Body of pancreas (tissue), 4 donors: Measurements from ENCODE around the gene APOH. TPM values are rescaled to one million over a fixed set of nuclear protein-coding genes. Genes with fewer than 3 reads are reported as not detected.

Experiments
- ATAC-seq: fragments of 150-250 bp; one replicate; pipeline ENCODE4 v1.9.1; 2016
- DNase-seq, 4 donors: peaks; one replicate each; pipeline ENCODE4 v3.0.0-alpha.2; 2019
- H3K27ac ChIP-seq, 4 donors: fragments of 200-600 bp; sonication (generic); 1 replicate in 3 of 4; 2 replicates in 1 of 4; pipeline versions ENCODE4 v1.5.1 to v1.6.1; 2016 to 2019; ENCODE audit warnings: mild to moderate bottlenecking in 1 of 4, mixed read lengths in 1 of 4, moderate library complexity in 1 of 4
- H3K27me3 ChIP-seq, 2 donors: fragments of 200-600 bp; sonication (generic); one replicate each; pipeline ENCODE4 v1.6.0; 2016; ENCODE audit warnings: mild to moderate bottlenecking in 1 of 2
- H3K36me3 ChIP-seq, 2 donors: fragments of 200-600 bp; sonication (generic); replicated peaks in 1 of 2; 2 replicates each; pipeline ENCODE4 v1.5.1; 2016; ENCODE audit warnings: low read depth in 2 of 2; ENCODE audit not compliant: insufficient read depth in 1 of 2
- H3K4me1 ChIP-seq: fragments of 200-600 bp; sonication (generic); one replicate; pipeline ENCODE4 v1.6.0; 2016
- H3K4me3 ChIP-seq, 2 donors: fragments of 200-600 bp; sonication (generic); 1 replicate in 1 of 2; 2 replicates in 1 of 2; pipeline ENCODE4 v1.5.1; 2016 to 2019
- H3K9me3 ChIP-seq, 3 donors: fragments of 200-600 bp; sonication (generic); 1 replicate in 2 of 3; 2 replicates in 1 of 3; pipeline ENCODE4 v1.5.1; 2016
- POLR2A ChIP-seq, 3 donors: fragments of 450-650 bp; IDR thresholded peaks; one replicate each; pipeline ENCODE4 v1.6.1; 2016; ENCODE audit warnings: antibody characterized with exemption in 3 of 3, mild to moderate bottlenecking in 2 of 3
- WGBS, 2 donors: methylation state at CpG; one replicate each; pipeline ENCODE4 v1.1.5; 2017; 5-methylcytosine and 5-hydroxymethylcytosine counted together
- intact Hi-C: fragments of 100-400 bp; cut with DNase I; formaldehyde crosslinking; loops from one replicate; pipeline ENCODE4 v1.15.1; 2023
- small RNA-seq: library from RNA; depleted of rRNA; stranded (forward); fragments of <200 nt; gene quantifications from one replicate; pipeline ENCODE3, GENCODE V24; 2016
- total RNA-seq, 2 donors: library from RNA; depleted of rRNA; stranded (reverse); fragments of >200 nt; gene quantifications; one replicate each; pipeline ENCODE4 v1.1.0, GENCODE V29; 2016
- TF ChIP-seq, protein P1 (sequence below), 7 experiments: fragments of 450-650 bp in 4 of 7; fragments of 200-600 bp in 3 of 7; sonication (generic) in 3 of 7; IDR thresholded peaks; one replicate each; pipeline ENCODE4 v1.5.1; 2016 to 2019; ENCODE audit warnings: antibody characterized with exemption in 7 of 7

The APOH gene
- total RNA-seq, 2 donors from 2014 or later: 5.4 to 22.1 TPM

DNA sequence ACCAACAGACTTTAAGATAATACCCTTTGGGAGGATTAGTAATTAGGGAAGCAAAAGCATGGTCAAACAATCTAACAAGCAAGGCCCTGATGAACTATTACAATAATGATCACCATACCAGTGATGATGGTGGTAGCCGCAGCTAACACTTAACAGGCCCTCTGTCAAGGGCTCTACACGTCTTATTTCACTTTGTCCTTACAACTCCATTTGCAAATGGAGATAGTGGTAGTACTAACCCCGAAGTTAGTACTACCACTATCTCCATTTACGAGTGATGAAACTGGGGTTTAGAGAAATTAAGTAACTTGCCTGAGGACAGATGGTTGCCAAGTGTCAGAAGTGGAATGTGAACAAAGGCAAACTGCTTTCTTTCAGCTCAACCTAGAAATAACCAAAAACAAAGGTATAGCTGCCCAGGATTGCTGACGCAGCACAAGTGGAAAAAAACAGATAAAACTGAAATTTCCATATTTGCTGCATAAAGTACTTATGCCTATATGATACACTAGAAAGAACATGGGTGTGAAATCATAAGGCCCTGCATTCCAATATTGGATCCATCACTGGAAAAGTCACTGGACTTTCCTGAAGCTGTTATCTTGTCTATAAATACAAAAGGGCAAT is 61.9 kb downstream of the APOH start:
- H3K27ac ChIP-seq: no peak overlapping the region
- intact Hi-C loops: no loop called here

DNA sequence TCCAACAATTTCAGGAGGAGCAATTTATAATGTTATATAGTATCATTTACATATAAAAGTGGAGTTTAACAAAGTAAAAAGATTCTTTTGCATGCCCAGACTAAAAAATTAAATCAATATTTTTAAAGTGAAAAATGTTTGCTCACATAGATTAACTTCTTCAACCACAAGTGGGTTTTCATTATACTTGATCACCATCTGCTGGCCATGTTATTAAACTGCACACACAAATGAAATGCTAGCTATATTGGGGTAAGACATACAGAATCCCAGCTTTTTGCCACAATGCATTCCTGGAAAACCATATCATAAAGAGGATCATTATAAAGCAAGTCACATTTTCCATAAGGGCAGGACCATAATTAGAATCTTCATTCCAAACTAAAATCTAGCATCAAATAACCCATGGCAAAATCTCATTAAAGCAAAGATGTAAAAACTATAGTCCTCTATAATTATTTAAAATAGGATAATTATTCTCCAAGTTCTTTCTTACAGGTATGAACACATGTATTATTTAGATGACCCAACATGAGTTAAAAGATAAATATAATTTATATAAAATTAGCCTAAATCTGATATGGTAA is 63.6 kb downstream of the APOH start:
- Histone ChIP-seq H3K36me3 (no peaks in the 10 kb centered on the region), H3K9me3 (no peaks in the 10 kb centered on the region), H3K27ac (no peak overlapping the region), H3K4me3 (no peak overlapping the region), H3K4me1 (no peaks in the 10 kb centered on the region), H3K27me3 (no peaks in the 10 kb centered on the region)
- DNase-seq: peak in 1 of 4 donors; percentile 28
- no peak for ATAC-seq
- intact Hi-C loops: no loop called here
- TF ChIP-seq, protein P1, sequence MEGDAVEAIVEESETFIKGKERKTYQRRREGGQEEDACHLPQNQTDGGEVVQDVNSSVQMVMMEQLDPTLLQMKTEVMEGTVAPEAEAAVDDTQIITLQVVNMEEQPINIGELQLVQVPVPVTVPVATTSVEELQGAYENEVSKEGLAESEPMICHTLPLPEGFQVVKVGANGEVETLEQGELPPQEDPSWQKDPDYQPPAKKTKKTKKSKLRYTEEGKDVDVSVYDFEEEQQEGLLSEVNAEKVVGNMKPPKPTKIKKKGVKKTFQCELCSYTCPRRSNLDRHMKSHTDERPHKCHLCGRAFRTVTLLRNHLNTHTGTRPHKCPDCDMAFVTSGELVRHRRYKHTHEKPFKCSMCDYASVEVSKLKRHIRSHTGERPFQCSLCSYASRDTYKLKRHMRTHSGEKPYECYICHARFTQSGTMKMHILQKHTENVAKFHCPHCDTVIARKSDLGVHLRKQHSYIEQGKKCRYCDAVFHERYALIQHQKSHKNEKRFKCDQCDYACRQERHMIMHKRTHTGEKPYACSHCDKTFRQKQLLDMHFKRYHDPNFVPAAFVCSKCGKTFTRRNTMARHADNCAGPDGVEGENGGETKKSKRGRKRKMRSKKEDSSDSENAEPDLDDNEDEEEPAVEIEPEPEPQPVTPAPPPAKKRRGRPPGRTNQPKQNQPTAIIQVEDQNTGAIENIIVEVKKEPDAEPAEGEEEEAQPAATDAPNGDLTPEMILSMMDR (IDR thresholded peaks at IDR 0.05): peak in 6 of 7 experiments; percentile 52 to 81 (median 74)
- TF ChIP-seq POLR2A (IDR thresholded peaks at IDR 0.05): no peak

More for the DNA sequence above, 61.9 kb downstream of the APOH start:
- no peak for ATAC-seq
- TF ChIP-seq, protein P1 (IDR thresholded peaks at IDR 0.05): no peak
- TF ChIP-seq POLR2A (IDR thresholded peaks at IDR 0.05): no peak
- DNase-seq: no peak
- no peaks in the 10 kb centered on the region for H3K27me3 ChIP-seq
- H3K9me3 ChIP-seq: no peaks in the 10 kb centered on the region
- no peak overlapping the region for H3K4me3 ChIP-seq
- no peaks in the 10 kb centered on the region for H3K4me1 ChIP-seq
- H3K36me3 ChIP-seq: no peaks in the 10 kb centered on the region
- WGBS, 2 donors: 55 to 70% methylated on average over 5 of the region's 5 CpGs

Small RNAs within 50 kb of the gene (small RNA-seq; reads per million reads assigned to genes)
- gene RNA5SP444: not detected

Other genes with a start within 250 kb of the APOH start
- gene CEP112, start 37.3 kb downstream of the APOH start, total RNA-seq: 10 to 100 TPM in 1 of 2 donors, 1 to 10 TPM in 1; 5.2 to 10.2 TPM
- gene PRKCA, start 73.2 kb upstream of the APOH start, total RNA-seq: 1 to 10 TPM; 6.5 to 6.6 TPM